ENCODE measurements around the gene GABBR2. TPM values are rescaled to one million over a fixed set of nuclear protein-coding genes. Genes with fewer than 3 reads are reported as not detected.

GABBR2 gene
- total RNA-seq, 1 donor: not detected

GRCh38 chr9:98563212-98563907 lies 145.4 kb downstream of the GABBR2 start:
- H3K4me3 ChIP-seq (ENCODE audit: low read depth, low read length): no peak overlapping the region
- TF ChIP-seq CTCF (IDR thresholded peaks at IDR 0.05; ENCODE audit: insufficient read depth, low read depth, low read length): no peak
- DNase-seq (ENCODE audit: low read depth): no peak

- no peak for TF ChIP-seq CTCF (IDR thresholded peaks at IDR 0.05; ENCODE audit: insufficient read depth, low read depth, low read length)
- no peak for DNase-seq (ENCODE audit: low read depth)
- no peak overlapping the region for H3K4me3 ChIP-seq (ENCODE audit: low read depth, low read length)
These were observed 149.2 kb downstream of the GABBR2 start for GRCh38 chr9:98559561-98559960.

- H3K4me3 ChIP-seq (ENCODE audit: low read depth, low read length): no peak overlapping the region
- no peak for TF ChIP-seq CTCF (IDR thresholded peaks at IDR 0.05; ENCODE audit: insufficient read depth, low read depth, low read length)
- no peak for DNase-seq (ENCODE audit: low read depth)
These were observed 150.2 kb downstream of the GABBR2 start for GRCh38 chr9:98558575-98558974.

GRCh38 chr9:98556511-98556910 lies 152.2 kb downstream of the GABBR2 start:
- TF ChIP-seq CTCF (IDR thresholded peaks at IDR 0.05; ENCODE audit: insufficient read depth, low read depth, low read length): no peak
- no peak for DNase-seq (ENCODE audit: low read depth)
- no peak overlapping the region for H3K4me3 ChIP-seq (ENCODE audit: low read depth, low read length)

- TF ChIP-seq CTCF (IDR thresholded peaks at IDR 0.05; ENCODE audit: insufficient read depth, low read depth, low read length): no peak
- H3K4me3 ChIP-seq (ENCODE audit: low read depth, low read length): no peak overlapping the region
- no peak for DNase-seq (ENCODE audit: low read depth)
These were observed 152.9 kb downstream of the GABBR2 start for GRCh38 chr9:98555651-98556465.

DNA sequence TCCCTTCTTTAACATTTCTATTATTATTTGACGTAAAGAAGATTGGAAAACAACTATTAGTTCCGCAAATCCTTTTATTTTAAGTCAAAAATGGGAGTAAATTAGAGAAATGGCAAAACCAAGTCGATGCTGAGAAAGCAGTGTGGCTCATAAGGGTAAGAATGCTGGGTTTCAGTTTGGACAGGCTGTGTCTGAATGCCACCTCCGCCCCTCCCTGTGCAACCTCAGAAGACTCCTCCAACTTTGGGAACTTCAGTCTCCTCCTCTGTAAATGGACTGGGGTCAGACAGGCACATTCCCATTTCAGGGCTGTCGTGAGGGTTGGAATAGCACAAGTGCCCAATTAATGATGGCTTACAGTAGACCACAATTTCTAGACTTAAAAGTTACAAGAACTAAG lies 154.0 kb downstream of the GABBR2 start:
- no peak for TF ChIP-seq CTCF (IDR thresholded peaks at IDR 0.05; ENCODE audit: insufficient read depth, low read depth, low read length)
- H3K4me3 ChIP-seq (ENCODE audit: low read depth, low read length): no peak overlapping the region
- DNase-seq (ENCODE audit: low read depth): no peak

All from fibroblast of villous mesenchyme (primary cell).